ENCODE measurements around the gene DLGAP5. TPM values are rescaled to one million over a fixed set of nuclear protein-coding genes. Genes with fewer than 3 reads are reported as not detected.

The DLGAP5 gene
- total RNA-seq, 4 donors from 2014 or later: 0.19 to 1.8 (median 1.2) TPM

GRCh38 chr14:55180434-55180833 lies 11.0 kb downstream of the DLGAP5 start:
- TF ChIP-seq, protein P1, sequence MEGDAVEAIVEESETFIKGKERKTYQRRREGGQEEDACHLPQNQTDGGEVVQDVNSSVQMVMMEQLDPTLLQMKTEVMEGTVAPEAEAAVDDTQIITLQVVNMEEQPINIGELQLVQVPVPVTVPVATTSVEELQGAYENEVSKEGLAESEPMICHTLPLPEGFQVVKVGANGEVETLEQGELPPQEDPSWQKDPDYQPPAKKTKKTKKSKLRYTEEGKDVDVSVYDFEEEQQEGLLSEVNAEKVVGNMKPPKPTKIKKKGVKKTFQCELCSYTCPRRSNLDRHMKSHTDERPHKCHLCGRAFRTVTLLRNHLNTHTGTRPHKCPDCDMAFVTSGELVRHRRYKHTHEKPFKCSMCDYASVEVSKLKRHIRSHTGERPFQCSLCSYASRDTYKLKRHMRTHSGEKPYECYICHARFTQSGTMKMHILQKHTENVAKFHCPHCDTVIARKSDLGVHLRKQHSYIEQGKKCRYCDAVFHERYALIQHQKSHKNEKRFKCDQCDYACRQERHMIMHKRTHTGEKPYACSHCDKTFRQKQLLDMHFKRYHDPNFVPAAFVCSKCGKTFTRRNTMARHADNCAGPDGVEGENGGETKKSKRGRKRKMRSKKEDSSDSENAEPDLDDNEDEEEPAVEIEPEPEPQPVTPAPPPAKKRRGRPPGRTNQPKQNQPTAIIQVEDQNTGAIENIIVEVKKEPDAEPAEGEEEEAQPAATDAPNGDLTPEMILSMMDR (IDR thresholded peaks at IDR 0.05; ENCODE audit: low read depth): no peak

GRCh38 chr14:55180006-55180405 lies 11.4 kb downstream of the DLGAP5 start:
- TF ChIP-seq, protein P1 (IDR thresholded peaks at IDR 0.05; ENCODE audit: low read depth): no peak

DNA sequence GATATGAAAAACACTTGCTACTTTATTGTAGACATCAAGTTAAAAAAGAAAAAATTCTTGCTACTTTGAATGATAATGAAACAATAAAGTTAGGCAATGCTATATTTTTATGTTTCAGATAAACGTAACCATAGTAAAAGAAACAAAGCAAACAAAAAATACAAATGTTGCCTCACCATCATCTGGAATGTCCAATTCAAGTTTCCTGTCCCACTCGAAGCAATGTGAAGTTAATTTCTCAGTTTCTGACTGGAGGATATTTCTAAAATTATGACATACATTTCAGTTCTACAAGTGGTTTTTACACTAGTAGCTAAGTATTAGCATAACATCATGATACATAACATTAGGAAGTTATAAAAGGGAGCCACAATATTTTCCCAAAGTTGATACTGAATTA lies 20.9 kb downstream of the DLGAP5 start:
- TF ChIP-seq, protein P1 (IDR thresholded peaks at IDR 0.05; ENCODE audit: low read depth): no peak

DNA sequence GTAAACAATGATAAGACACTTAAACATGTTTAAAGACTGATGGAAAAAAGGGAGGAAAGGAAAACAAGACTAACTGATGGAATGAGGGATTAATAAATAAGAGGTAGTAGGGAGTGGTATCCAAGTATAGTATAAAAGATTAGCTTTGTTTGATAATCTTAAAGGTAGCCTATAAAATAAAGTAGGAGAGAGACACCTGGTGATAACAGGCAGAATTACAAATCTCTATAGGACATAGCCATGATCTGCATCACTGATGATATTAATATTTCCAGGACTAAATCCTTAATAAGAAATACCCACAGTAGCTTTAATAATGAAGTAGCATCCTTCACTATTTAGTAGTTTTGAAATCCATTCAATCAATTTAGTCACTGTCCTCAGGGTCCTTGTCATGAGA lies 30.4 kb downstream of the DLGAP5 start:
- TF ChIP-seq, protein P1 (IDR thresholded peaks at IDR 0.05; ENCODE audit: low read depth): no peak

- TF ChIP-seq, protein P1 (IDR thresholded peaks at IDR 0.05; ENCODE audit: low read depth): no peak
Measured at GRCh38 chr14:55158412-55158811, 33.0 kb downstream of the DLGAP5 start.

- TF ChIP-seq, protein P1 (IDR thresholded peaks at IDR 0.05; ENCODE audit: low read depth): no peak
Measured at GRCh38 chr14:55157080-55157479, 34.3 kb downstream of the DLGAP5 start.

GRCh38 chr14:55153951-55154350 lies 37.4 kb downstream of the DLGAP5 start:
- TF ChIP-seq, protein P1 (IDR thresholded peaks at IDR 0.05; ENCODE audit: low read depth): no peak
